GM18499 (cell line): ENCODE results near the gene NECTIN1.

Source experiments
- ATAC-seq: cut with Tn5 transposase; IDR thresholded peaks from one replicate; pipeline ENCODE4 v1.9.1; 2021; ENCODE audit warnings: moderate number of reproducible peaks; ENCODE audit not compliant: insufficient read depth, unreplicated experiment

NECTIN1 gene

DNA sequence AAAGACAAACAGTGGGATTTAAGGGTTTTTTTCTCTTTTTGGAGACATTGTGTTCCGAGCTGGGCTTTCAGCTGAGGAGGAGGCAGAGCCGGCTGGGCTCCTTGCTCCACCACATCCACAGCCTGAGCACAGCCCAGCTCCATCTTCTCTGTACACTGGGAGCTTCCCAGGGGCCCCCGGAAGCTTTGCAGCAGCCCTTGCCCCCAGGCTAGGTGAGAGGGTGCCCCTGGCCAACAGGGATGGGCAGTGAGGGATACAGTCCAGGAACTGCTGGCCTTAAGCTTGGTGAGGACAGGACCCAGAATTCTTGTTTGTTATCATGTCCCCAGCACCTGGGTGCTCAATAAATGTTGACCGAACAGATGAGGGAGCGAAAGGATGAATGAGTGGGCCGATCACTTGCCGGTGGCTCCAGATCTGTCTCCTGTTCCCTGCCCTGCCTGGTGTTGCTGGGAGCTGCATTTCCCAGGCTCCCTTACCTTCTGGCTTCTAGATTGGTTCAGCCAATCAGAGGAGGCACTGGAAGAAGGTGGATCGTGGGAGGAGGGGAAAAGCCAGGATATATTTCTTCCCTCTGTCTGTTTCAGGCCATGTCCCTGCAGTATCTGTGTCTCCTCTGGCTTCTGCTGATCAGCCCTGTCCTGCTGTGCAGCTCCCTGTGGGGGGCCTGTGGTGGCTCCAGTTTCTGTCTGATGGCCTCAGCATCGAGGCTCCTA is 26.5 kb upstream of the NECTIN1 start:
- ATAC-seq: no peak

GRCh38 chr11:119754656-119755355 is 25.8 kb upstream of the NECTIN1 start:
- ATAC-seq: no peak

DNA sequence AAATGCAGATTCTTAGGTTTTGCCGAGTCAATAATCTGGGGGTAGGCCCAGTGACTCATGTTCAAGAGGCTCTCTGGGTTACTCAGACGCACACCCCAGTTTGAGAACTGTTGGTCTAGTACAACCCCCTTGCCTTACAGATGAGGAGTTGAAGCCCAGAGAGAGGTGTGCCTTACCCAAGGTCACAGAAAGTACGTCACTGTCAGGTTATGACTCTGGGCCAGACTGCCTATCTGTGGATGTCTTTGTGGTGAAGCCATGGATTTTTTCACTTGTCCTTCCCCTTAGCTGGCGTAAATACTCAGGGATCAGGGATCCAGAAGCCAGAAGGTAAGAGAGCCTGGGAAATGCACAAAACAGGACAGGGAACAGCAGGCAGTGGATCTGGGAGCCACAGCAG is 25.2 kb upstream of the NECTIN1 start:
- ATAC-seq: no peak

DNA sequence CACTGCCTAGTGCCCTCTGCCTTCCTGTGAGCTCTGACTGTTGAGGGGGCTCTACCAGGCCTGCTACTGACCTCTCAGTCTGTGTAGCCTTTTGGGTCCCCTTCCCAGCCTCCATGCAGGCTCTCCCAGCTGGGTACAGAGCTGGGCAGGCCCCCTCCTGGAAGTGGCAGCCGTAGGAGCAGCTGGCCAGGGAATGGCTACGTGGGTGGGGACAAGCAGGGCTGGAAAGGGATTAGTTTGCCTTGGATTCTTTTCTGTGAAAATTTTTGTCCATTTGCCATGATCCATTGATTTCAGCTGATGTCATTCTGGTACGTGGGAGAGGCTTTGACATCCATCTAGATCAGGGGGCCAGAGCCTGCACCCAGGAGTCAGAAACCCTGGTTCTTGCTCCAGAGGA is 23.9 kb upstream of the NECTIN1 start:
- ATAC-seq: no peak

DNA sequence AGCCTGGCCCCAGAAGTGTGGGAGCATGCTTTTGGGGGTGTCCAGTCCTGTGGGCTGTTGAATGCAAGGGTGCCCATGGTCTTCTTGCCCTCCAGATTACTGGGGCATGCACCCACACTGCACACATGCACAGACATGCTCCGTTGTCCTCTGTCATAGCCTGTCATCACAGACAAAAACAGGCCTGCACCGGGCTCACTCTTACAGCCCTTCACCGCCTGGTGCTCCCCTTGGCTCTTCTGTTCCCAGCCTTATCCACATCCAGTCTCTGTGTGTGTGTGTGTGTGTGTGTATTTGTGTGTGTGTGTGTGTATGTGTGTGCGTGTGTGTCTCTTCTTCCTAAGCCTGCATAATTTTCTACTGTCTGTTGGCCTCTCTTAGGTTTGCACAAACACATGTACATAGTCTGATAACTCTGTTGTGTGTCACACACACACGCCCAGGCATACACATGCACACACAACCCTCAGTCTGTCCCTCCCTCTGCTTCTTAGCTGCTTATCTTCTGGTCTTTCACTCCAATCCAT is 23.4 kb upstream of the NECTIN1 start:
- no peak for ATAC-seq

GRCh38 chr11:119750056-119750455 is 21.1 kb upstream of the NECTIN1 start:
- no peak for ATAC-seq

DNA sequence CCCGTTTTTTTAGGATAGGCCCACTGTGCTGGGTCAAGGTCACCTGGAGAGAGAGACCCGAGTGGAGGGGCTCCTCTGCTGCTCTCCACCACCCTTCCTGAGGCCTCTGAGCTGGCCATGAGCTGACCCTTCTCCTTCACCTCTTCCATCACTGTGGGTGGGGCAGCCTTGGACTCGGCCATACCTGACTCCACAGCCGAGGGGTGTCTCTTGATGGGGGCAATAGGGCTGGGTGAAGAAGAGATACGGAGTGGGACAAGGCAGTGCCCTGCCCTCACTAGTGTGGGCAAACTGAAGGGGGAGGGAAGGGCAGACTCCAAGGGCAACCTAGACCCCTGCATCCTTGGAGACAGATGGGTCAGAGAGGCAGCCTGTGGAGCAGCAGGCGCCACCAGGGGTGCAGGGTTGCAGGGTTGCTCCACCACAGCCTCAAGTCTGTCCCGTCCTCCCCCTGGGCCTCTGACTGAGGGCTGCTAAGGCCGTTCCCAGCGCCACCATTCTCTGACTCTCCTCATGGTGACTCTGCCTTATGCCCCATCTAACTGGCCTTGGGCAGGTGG is 20.1 kb upstream of the NECTIN1 start:
- no peak for ATAC-seq

DNA sequence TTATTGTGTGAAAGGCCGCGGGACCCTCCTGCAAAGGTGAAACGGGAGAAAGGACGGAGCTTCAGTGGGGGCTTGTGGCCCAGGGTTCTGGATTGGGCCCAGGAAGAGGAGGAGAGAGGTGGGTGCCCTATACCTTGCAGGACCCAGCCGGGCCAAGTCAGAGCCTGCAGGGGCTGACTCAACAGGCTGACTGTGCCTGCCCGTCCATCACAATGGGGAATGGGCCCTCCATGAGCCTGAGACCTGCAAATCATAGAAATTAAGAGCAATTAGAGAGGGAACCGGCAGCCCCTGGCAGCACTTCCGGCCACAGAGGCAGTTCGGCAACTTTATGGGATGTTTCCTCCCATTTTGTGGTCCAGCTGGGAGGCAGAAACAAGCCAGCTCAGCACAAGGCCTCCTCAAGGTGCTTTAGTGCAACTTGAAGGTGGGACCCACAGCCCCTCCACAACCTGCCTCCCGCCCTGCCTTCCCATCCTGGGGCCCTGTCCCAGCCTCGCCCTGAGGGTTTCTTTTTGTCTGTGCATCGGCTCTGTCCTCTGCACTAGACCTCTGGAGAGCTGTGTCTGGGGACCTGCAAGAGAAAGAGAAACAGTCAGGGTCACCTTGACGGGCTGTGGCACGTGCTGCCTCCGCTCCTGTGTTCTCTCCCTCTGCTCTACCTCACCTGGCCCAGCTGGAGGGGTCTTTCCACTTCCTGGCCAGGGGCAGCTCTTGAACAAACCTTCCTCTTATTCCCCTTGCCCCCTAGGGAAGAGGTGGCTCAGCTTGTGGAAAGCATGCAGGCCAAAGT is 19.1 kb upstream of the NECTIN1 start:
- no peak for ATAC-seq

GRCh38 chr11:119745776-119746535 is 17.0 kb upstream of the NECTIN1 start:
- no peak for ATAC-seq

DNA sequence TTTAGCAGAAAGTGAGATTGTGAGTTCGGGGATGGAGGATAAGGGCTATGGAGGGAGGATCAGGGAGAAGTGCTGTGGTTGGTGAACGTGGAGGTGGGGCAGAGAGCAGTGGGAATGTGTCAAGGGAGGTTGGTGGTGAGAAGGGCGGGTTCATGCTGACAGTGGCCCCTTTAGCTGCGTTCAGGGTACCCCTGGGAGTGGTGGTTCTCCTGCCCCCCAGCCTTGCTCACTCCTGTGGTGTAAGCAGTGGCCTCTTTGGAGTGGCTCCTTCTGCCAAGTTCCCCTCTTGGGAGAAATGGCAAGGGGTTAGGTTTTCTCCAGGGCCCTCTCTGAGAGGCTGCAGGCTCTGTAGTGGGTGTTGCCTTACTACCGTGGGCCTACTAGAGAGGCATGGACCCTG is 16.1 kb upstream of the NECTIN1 start:
- no peak for ATAC-seq

- no peak for ATAC-seq
These were observed 15.6 kb upstream of the NECTIN1 start for GRCh38 chr11:119744577-119744976.

- ATAC-seq: no peak
These were observed 14.0 kb upstream of the NECTIN1 start for GRCh38 chr11:119743006-119743405.

- no peak for ATAC-seq
These were observed 13.4 kb upstream of the NECTIN1 start for GRCh38 chr11:119742263-119742861.

DNA sequence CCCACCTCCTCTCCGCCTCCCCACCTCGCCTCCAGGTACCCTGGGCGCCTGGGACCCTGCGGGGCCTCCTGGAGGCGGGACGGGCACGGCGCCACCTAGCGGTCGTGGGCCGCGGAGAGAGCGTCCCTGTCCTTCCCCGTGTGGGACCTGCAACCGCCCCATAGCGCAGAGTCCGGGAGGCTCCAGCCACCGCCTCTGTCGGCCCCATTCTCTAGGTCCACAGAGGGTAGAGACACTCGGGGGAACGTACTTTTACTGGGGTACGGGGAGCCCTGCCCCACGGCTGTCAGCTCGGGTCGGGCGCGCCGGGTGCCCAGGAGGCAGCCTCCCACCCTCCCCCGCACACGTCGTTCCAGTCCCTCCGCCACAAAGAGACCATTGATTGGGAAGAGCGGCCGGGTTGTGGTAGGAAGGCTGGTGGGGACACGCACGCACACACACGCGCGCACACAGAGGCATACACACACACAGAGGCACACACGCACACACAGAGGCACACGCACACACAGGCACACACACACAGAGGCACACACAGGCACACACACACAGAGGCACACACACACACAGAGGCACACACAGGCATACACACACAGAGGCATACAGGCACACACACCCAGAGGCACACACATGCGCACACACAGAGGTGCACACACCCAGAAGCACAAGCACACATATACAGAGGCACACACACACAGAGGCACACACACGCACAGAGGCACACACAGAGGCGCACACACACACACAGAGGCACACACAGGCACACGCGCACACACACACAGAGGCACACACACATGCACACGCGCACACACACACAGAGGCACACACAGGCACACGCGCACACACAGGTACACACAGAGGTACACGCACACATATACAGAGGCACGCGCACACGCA is 12.6 kb upstream of the NECTIN1 start:
- ATAC-seq: no peak

DNA sequence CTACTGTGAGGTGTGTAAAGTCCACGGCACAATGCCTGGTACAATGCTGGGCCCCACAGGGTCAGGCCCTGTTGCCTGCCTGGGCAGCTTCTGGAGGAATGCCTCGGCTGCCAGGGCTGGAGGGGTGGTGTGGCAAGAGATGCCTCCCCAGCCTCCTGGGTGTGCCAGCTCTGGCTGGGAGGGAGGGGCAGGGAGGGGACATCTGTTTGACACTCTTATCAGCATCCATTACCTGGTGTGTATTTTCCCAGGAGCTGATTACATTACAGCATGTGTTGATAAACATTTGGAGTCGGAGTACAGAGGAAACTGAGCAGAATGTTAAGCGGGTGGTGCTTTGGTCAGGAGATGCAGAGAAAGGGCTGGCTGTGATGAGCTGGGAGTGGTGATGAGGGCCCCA is 11.0 kb upstream of the NECTIN1 start:
- no peak for ATAC-seq

DNA sequence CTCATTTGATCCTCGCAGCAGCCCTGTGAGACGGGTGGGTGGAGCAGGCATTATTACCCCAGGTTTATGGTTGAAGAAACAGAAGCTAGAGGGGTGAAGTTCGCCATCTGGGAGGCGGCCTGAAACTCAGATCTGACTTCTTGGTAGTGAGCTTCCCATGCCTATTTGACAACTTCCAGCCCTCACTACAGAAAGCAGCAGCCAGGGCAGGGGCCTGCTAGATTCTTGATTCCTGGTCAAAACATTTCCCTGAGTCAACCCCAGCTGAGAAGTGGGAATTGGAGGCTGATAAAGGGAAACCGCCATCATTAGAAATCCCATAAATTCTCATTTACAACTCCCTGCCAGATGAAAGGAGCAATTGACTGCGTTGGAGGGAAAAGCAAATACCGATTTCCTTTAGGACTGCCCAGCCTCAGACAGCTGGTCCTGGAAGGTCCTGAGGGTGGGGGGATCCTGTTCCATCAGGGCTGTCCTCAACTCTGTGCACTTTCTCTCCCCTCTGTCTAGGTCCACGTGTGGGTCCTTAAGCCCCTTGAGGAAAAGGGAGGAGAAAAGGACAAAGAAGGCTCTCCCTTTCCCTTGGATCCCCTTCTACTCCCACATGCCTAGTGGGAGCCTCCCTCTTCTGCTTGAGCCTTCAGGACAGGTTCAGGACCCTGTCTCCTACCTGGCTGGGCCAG is 10.2 kb upstream of the NECTIN1 start:
- ATAC-seq: no peak

GRCh38 chr11:119738059-119738439 is 9.0 kb upstream of the NECTIN1 start:
- ATAC-seq: no peak
